Mesenteric fat pad (tissue), 1 donor: ENCODE results near the gene ACVR2B. TPM values are rescaled to one million over a fixed set of nuclear protein-coding genes. Genes with fewer than 3 reads are reported as not detected.

Experiments used
- DNase-seq: peaks from one replicate; pipeline ENCODE4 v3.0.0-alpha.2; 2020; ENCODE audit warnings: low spot score
- total RNA-seq: library from RNA; stranded (reverse); fragmentation: NEBNext Ultra II Directional; extraction: Animal tissue kit (Norgen Biotek cat#: 25700); gene quantifications from one replicate; pipeline ENCODE4 v1.2.1, GENCODE V29; 2021
- donor health status: DM: yes; HTN: yes; CAD: no.

The ACVR2B gene
- total RNA-seq, 1 donor from 2014 or later = 2.7 TPM

DNA sequence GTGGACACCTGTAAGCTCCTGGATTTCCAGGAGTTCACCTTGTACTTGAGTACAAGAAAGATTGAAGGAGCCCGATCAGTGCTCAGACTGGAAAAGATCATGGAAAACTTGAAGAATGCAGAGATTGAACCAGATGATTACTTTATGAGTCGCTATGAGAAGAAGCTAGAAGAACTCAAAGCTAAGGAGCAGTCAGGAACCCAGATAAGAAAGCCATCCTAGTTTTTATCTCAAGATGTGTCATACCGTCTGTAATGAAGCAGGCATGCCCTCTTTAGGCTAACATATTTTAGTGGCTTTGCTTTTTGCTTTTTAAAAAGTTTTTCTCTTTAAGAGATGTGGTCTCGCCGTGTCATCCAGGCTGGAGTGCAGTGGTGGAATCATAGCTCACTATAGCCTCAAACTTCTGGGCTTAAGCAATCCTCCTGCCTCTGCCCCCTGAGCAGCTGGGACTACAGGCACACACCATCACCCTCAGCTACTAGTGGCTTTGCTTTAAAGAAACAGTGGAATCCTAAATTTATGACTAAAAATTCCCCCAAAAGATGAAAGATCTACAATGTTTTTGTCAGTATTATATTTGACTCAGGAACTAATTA lies 70.5 kb downstream of the ACVR2B start:
- no peak for DNase-seq

DNA sequence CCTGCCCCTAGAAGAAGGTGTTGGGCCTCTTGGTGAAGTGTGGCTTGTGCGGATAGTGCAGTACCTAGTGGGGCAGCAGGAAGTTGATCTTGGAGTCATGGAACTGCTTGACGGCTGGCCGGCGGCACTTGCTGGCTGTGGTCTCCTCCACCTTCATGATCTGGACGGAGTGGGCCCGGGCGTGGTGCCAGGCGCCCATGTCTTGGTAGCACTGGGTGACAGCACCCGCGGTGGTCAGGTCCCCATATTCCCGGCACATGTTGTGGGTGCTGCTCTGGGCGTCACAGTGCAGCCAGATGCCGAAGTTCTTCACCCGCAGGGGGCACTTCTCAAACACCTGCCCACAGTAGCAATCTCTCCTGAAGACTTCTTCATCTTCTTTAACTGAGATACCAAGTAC lies 73.1 kb downstream of the ACVR2B start:
- DNase-seq = no peak

DNA sequence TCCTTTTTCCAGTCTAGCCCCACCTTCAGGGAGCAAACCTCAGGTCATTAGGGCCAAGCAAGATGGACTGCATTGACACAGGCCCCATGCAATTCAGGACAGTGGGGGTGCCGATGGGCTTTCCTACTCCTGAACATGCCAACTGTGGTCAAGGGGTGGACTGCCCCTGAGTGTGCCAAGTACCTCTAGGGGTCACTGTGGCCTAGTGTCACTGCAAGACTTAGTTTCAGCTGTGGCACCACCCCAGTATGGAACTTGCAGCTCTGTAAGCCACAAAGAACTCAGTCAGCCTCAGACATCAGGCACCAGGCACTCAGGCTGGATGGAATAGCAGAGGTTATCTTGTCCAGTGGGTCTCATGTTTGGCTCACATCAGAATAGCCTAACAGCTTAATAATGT lies 74.8 kb downstream of the ACVR2B start:
- no peak for DNase-seq

DNA sequence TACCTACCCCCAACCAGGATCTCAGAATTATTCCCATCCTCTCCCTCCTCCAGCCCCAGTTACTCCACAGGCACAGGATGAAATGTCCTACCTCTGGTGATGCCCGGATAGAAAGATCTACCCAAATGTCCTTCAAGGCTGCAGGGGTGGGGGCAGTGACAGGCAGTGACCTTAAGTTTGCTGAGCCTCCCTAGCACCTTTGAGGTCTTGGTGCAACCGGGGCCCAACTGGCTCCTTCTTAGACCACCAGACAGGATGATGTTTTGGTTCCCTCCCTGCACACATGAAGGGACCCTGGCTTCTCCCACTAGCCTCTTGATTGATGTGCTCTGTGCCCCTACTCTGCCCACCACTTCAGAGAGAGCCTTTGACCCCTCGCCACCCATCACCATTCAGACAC lies 78.8 kb downstream of the ACVR2B start:
- DNase-seq = no peak

GRCh38 chr3:38533285-38533976 lies 79.7 kb downstream of the ACVR2B start:
- DNase-seq = peak; percentile 77

DNA sequence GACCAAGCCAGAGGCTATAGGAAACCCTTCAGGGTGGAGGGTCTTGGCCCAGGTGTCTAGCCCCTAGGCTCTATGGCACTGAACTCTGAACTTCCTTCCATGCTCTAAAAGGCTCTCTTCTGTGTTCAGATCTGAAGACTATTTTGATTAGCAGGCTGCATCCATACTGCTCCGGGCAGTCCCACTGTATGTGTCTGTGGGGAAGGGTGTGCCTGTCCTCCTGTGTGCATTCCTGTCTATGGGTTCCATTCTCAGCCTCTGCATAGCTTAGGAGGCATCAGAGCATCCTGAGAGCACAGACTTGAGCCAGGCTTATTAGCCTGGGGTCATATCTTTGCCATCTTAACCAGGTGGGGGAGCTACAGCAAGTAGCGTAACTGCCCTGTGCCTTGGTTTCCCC lies 80.5 kb downstream of the ACVR2B start:
- peak; percentile 67 for DNase-seq

DNA sequence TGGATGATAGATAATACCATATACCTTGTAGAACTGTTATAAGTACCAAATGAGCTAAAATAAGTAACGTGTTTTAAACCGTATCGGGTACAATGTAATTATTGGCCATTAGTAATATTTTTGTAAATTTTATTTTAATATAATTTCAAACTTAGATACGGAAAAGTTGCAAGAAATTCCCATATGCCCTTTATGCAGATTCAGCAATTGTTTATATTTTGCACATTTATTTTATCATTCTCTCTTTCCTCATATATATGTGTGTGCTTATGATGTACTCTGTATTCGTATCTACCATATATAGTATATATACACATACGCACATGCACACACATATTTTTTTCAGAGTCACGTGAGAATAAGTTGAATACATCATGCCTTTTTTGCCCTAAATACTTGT lies 80.9 kb downstream of the ACVR2B start:
- no peak for DNase-seq

- DNase-seq = no peak
These were observed 83.0 kb downstream of the ACVR2B start for GRCh38 chr3:38536671-38537070.

DNA sequence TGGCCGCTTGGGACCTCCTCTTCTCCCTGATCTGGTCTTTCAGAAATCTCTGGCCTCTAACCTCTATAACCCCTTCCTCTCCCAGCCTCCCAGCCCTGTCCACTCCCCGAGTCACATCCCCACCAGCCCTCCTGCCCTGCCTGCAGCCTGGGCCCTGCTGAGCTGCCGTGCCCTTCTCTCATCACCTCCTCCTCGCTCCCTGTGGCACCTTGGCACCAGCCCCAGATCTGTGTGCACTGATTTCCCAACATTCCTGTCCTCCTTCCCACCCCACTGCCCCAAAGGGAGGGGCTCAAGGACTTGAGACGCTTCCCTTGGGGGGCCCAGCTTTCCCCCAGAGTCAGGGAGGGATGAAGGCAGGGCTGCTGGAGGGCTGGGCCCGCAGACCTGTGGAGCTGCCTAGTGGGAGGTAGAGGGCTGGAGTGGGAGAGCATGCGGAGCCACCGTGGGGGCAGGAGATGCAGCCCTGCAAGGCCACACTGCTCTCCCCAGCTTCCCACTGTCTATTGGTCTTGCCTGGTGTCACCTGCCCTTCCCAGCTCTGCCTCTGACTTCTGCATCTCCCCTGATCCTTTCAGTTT lies 85.2 kb downstream of the ACVR2B start:
- peak; percentile 79 for DNase-seq

DNA sequence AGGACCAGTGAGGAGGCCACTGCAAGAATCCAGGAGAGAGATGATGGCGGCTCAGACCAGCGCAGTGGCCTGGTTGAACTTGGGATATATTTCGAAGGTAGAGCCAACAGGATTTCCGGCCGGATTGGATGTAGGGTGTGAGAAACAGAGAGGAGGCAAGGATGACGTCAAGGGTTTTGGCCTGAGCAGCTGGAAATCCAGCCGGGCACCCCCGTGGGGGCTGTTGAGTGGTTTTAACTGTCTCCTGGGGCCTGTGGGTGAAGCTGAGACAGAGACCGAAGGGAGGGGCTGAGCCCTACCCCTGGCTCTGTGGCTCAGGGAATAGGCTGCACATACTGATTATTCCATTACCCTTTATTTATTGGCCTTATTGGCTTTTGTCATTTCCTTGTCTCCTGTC lies 88.1 kb downstream of the ACVR2B start:
- DNase-seq = peak; percentile 82

Other genes starting within 250 kb of the ACVR2B start
- gene SLC22A13, start 188.1 kb upstream of the ACVR2B start, total RNA-seq = 1.00 TPM
- gene SLC22A14, start 171.6 kb upstream of the ACVR2B start, total RNA-seq = 0.48 TPM
- gene XYLB, start 107.1 kb upstream of the ACVR2B start, total RNA-seq = 5.2 TPM
- gene EXOG, start 42.5 kb downstream of the ACVR2B start, total RNA-seq = 7.3 TPM
- 0.58 TPM for gene SCN5A, start 195.8 kb downstream of the ACVR2B start, total RNA-seq